ENCODE measurements around the gene PCGF1.

DNA sequence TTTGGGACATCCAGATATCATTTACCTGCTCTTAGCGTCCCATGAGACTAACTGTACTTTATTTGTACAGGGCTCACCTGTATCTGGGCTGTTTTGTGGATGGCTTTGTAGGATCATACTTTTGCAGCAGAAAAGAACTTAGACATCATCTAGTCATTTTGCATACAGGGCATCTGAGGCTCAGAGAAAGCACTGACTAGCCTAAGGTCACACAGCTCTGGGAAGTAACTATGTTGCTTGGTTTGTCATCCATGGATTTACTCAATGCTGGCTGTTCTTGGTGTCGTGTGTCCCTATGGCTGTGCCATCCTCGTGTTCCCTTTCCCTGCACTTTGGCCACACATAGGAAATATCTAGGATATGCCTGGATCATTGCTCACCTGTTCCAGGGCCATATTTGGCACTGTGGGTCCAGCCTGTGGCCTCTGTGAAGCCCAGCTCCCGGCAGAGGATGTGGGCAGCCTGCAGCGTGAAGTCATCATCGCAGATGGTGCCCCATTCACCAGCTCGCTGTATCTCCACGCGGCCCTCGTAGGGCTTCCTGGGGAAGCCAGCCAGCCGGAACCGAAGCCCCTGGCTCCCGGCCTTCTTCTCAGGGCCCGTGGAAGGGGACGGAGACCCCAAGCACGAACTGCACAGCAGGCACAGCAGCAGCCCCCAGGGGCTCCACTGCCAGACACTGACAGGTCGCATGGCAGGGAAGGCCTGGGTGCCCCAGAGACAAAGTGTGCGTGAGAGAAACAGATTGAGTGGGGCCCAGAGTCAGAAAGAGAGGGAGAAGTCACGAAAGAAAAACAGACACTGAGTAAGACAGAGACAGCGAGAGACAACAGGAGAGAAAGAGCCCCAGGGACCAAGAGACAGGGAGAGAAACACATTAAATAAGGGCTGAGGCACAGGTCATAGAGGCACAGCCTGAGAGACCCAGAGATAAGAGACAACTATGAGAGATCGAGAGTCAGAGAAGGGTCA lies 44.7 kb upstream of the PCGF1 start:
- TF ChIP-seq, protein P1, sequence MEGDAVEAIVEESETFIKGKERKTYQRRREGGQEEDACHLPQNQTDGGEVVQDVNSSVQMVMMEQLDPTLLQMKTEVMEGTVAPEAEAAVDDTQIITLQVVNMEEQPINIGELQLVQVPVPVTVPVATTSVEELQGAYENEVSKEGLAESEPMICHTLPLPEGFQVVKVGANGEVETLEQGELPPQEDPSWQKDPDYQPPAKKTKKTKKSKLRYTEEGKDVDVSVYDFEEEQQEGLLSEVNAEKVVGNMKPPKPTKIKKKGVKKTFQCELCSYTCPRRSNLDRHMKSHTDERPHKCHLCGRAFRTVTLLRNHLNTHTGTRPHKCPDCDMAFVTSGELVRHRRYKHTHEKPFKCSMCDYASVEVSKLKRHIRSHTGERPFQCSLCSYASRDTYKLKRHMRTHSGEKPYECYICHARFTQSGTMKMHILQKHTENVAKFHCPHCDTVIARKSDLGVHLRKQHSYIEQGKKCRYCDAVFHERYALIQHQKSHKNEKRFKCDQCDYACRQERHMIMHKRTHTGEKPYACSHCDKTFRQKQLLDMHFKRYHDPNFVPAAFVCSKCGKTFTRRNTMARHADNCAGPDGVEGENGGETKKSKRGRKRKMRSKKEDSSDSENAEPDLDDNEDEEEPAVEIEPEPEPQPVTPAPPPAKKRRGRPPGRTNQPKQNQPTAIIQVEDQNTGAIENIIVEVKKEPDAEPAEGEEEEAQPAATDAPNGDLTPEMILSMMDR (IDR thresholded peaks at IDR 0.05; ENCODE audit: borderline replicate concordance, extremely low read depth, low read length, poor library complexity, severe bottlenecking), result no peak
- no peak for TF ChIP-seq EZH2 (IDR thresholded peaks at IDR 0.05; ENCODE audit: borderline replicate concordance, low read depth, low read length, severe bottlenecking)

All from DND-41 (cell line).